NCI-H226 (cell line): ENCODE measurements around the gene AFF2.

Experiments
- DNase-seq: peaks from one replicate; pipeline ENCODE4 v3.0.0-alpha.2; 2015

The AFF2 gene

DNA sequence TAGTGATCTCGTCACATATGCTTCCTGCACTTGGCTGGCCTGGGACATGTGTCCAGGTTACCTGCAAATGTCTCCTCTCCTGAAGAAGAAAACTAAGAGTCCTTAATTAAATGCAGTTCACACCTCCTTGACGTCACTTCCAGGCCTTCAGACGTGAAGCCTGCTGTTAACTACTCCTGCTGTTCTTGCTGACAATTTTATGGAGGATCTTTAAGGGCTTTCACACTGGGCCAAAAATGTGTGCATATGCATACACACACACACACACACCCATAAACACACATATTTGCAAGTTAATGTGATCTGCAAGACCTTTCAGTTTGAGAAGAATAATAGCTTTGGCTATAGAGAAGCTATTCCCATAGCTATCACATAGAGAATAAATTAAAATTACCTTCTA, 267.9 kb downstream of the AFF2 start:
- no peak for DNase-seq

DNA sequence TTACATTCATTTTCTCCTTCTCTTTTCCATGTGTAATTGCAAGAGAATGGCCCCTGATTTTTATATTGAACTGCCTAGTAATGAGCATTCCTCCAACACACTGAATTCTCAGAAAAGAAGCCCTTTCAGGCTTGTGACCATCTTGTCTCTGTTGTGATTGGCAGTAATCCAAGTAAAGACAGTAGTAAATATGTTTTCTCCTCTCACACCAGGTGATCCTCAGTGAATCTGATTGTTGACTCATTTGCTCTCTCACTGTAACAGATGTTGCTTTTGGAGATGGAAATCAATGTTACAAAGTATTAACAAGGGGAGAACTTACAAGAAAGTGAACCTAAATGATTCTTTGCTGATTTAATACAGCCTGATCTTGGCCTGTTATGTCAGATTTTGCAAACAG, 271.0 kb downstream of the AFF2 start:
- DNase-seq: no peak

DNA sequence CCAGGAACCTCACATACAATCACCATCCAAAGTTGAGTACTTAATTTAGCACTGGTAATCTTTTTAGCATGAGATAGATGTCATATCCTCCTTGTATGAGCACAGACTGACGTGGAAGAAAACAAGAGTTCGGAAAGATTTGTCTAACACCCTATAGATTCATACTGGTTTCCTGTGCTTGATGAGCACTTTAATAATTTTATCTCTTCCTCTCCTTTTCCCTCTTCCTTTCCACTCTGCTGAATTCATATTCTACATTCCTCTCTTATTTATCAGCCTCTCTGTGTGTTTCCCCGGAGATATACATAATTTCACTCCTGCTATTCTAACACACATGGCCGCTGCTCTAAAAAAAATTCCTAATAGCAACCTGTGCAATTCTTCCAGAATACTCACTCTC, 273.9 kb downstream of the AFF2 start:
- peak; percentile 60 for DNase-seq

DNA sequence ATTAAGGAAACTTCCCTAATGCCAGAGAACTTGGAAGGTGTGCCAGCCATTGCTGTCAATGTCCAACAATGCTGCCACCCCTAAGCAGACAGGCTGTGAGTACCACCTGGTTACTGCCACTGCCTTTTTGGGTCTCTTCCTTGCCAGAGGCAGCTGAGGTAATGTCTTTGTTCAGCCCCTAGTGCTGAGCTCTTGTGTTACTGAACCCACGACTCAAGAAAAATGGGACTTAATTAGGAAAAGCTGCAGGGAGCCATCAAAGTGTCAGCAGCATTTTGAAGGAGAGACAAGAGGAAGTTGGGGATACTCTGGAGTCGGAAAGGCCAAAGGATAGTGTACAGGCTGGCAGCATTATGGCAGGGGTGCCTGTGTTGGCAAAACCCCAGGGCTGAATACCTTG, 283.7 kb downstream of the AFF2 start:
- no peak for DNase-seq

DNA sequence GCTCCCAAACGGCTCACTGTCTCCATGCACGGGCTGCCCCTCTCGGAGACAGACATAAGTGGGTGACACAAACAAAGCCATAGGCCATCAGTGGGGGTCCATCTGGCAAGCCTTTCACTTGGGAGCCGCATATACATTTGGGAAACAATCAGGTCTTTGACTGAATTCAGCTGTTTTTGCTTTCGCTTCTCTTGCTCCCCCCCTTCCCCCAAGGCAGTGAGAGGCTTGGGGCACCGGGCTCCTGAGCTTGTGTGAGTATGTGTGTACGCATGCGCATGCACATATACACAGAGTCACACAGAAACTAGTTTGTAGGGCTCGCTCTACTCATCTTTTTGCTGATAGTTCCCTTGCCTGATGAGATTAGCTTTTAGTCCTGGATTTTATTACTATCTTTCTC, 284.4 kb downstream of the AFF2 start:
- DNase-seq: no peak

DNA sequence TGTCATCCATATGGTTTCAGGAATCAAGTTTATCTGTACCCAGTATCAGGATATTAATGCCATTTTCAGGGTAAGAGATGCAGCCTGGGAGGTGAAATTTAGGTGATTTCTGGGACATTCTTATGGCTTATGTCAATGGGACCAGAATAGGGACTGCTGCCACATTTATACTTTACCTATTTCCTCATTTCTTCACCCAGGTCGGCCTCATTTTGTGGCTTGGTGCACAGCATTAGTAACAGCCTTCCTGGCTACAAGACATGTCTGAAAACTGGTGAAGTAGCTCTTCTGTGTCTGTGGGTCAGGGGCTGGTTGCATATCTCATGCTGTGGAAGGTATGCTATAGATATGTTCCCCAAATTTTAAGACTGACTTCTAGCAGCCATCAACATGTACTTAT, 284.8 kb downstream of the AFF2 start:
- DNase-seq: no peak

DNA sequence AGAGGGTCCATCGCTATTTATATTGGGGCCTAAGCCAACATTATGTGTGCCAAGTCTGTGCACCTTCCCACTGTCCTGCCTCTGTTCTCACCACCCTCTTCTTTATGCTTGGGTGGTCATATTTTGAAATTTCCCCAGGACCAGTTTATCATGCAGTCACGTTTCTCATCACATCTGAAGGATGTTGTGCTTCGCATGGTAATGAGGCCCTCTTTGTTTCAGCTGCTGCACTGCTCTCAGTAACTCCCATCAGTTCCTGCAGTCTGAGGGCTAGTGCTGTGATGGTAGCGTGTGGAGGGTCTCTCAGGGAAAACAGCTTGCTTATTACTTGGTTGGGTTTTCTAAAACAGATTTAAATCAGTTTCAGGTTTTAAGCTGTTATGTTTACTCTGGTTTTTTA, 288.0 kb downstream of the AFF2 start:
- DNase-seq: no peak

DNA sequence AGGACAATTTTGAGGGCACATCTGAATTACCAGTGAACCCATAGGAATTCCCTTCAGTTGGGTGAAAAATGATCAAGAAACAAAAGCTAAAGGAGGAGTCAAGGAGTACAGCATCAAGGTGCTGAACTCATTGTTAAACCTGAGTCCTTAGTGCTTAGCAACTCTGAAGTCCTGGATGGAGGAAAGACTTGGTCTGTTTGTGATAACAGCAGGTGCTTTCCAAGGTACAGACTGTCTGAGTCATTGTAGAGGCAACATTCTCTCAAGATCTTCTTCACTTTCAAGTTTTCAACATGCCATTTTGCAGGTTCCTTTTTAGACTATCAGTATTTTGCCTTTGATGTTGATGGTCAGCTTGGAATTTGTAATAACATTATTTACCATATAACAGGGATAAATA, 293.9 kb downstream of the AFF2 start:
- DNase-seq: no peak

DNA sequence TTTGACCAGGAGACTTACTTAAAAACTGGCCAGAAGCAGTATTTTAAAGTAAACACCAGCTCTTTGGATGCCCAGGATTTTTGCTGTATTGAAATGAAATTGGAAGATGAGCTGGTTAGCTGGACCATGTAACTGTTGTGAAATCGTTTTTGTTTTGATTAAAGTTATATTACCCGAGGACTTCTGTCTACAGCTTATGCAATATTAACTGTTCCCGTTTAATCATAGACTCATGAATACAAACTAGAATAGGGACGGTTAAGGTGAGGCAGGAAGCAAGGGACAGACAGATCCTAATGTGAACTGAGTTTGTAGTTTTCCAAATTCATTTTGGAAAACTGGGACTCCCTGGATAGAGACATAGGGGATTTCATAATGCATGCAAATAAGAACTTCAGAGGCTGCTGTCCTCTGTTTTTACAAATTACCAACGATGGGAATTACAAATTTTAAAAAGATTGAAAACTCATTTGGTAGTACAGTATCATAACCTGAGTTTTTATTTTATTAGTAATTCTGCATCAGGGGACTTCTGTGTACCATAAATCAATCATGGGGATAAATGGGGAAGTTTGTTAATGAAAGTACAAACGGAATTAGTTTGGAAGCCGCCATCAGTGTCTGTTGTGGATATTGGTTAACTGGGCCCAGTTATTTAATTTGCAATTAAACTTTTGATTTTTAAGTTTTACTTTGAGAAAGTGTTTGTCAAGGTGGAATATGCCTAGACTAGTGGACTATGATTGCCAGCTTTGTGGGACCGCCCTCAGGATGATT, 304.4 kb downstream of the AFF2 start:
- DNase-seq: no peak

DNA sequence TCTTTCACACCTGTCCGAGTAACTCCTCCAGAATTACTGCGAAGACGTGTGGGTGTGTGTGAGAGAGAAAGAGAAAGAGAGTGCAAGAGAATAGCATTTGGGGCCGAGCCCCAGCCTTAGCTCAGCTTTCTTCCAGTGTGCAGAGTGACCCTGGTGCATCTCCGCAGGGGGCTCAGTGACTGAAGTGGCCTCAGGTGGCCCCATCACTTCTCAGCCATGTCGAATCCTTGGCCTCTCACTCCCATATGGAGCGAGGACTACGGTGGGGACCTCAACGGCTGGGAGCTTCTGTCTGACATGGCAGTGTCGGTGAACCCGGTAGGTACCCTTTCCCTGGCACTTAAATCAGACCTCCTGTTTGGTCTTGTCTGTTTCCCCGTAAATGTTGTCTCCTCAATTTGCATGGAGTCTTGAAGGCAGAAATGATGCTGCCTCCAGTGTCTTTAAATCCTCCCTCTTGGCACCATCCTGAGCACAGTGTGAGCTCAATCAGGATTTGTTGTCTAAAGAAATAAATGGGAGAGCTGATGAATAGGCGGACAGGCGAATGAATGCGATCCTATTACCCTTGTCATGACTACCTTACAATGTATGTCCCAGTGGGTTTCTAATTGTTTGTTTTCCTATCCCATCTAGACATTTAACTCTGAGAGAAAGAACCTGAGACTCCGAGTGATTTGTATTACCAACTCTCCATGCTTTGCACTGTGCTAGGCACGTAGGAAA, 305.9 kb downstream of the AFF2 start:
- no peak for DNase-seq

DNA sequence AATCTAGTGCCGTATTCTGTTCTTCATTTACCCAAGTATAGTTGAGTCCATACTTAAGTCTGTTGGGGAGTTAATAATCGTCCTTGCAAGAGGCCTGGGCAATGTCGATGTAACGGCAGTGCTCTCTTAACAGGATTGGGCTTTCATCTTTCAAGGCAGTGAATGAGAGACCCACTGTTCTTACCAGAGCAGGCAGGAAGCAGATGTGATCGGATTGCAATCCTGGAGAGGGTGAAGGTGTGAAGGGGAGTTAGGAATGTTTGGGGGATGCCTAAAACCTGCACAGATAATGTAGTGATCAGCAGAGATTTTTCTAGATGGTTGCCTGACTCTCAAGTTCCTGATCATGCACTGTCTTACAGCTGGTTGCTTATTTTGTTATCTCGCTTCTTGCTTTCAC, 308.4 kb downstream of the AFF2 start:
- no peak for DNase-seq

DNA sequence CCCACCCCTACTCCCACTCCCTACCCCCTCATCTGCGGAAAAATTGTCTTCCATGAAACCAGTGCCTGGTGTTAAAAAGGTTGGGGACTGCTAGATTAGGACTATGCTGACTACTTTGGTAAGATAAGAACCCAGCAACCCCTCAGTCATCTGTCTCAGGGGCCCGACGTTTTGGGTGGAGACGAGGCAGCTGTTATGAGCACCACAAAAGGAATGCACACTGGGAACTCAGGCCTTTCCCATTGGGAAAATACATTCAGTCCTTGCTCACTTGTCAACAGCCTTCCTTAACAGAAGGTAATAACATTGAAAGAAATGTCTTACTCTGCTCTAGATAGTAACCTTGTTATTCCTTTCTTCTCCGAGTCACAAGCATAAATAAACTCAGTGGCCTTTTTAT, 310.8 kb downstream of the AFF2 start:
- DNase-seq: peak; percentile 63

DNA sequence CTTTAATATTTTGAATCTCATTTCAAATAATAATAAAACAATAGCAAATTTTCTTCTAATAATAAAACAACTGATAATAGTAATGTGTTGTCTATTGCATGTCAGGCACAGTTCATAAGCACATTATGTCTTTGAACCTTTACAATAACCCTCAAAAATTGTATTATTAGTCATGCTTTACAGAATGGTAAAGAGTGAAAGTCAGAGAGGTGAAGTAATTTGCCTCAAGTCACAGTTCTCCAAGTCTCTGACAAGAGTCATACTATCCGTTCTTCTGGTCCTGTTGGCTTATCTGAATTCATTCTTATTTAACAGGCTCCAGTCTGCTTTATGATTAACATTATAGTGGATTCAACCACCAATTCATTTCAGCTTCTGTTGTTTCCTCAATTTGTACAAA, 313.0 kb downstream of the AFF2 start:
- DNase-seq: no peak

DNA sequence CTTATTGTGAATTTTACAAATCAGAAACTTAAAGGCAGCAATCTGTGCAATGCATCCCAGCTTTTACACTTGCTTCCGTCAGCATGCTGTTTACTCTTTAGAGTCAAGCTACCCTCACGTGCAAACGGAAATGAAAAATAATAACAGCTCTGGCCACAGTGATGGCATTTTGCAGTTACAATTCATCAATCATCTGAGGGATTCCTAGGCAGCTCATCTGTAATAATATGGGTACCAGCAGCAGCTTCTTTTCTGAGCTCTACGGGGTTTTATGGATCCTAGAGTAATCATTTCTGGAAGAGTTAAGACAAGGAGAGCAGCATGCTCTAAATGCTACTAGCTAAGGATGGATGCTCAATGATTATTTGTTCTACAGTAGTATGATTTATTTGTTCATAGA, 313.6 kb downstream of the AFF2 start:
- no peak for DNase-seq

DNA sequence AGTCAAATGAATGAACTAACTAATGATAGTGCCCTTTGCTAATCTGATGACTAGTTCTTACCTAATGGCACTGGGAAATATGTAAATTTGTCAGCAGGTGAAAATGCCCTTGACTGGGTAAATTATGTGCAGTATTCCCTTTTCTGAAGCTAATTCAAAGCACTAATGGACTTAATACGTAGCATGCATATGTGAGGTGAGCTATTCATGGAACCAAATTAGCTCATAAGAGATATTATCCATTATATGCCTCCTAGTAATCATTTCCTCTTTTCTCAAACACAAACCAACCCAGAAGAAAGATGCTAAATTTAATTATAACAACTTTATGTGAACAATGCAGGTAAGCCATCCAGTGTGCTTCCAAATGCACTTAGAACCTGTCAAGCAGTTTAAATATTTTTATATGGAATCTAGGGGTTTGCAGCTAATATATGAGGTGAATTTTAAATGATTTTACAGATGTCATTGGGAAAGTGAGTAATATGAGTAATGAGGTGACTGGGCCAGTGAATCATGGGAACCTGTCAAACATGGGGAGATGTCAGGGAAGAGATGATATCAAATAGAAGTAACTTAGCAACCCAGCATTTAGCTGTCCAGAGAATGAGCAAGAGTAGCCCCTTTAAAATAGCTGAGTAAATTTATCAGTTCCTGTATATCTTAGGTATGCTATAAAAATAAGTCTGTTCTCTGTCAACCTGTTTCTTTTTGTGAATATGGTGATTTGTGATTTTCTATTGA, 315.0 kb downstream of the AFF2 start:
- peak; percentile 48 for DNase-seq

DNA sequence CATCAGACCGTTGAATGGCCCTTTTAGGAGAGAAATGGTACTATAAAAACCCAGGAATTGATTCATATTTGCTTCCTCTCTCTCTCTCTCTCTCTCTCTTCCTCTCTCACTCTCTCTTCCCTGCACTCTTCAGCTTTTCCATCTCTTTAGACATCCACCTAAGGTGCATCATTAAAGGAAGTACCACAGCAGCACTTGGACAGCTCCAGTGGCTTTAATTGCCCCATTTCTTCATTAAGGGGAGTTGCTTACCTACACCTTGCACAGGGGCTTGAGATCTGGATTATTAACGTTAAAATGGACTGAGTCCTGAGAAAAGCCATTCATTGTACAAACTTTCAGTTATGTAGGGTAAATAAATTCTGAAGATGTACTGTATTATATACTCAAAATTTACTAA, 323.6 kb downstream of the AFF2 start:
- DNase-seq: no peak

DNA sequence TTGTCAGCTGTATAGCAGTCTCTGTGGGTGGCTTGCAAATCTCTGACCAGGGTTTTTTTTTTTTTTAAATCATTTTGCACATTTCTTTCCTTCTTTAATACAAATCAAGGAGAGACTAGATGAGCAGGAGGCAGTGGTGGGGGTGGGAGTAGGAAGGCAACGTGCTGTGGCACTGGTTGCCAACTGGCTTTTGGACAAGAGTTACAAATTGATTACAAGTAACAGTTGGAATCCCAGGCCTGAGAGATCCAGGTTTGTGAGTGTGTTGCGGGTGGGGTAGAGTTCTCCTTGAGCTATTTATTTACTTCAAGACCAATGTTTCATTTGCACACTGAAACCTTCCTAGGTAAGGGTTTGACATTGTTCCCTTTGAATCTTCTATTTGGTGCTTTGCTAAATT, 325.3 kb downstream of the AFF2 start:
- DNase-seq: no peak

DNA sequence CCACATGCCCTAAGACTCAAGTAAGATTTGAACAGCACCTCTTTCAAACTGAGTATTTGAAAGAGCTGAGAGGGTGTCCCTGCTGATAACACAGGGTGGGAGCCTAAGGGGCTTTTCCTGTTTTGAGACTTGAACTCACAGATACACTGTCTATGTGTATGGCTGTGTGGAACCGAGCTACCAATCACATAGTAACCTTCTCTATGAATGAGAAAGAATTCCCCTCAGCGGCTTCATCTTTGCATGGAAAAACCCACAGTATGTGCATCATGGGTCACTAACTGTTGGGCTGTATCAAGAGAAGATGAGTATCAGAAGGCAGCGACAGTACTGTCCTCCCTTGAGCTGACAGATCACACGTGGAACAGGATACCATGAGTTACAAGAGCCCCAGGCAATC, 336.3 kb downstream of the AFF2 start:
- no peak for DNase-seq

DNA sequence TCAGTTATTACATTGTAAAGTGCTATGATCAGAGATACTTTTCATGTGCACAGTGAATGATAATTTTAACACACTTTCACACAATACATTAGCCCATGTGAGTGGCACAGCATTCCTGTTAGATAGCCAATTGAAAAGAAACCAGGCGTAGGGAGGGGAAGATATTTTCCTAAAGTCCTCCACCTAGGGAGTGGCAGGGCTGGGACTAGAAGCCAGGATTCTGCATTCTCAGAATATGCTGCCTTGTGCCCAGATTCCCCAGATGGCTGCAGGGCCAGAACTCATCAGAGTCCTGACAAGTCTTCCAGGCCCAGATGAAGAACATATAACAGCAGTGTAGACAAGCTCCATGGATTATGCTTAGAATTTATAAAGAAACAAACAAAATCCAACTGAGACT, 350.2 kb downstream of the AFF2 start:
- no peak for DNase-seq

DNA sequence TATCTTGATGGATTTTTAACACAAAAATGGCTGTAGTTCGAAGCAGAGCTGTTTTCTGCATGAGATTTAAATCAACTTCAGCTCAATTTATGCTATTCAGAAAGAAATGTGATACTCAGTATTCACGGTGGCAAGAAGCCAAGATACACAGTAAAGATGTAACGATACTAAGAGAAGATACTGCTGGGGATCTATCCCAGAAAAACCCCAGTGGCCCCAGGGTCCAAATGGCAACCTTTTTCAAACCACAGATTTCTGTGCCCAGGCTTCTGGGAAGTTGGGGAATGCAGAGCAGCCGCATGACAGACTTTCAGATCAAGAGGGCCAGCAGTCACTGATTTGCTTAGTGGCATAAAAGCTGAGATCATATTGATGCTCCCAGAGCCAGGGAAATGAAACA, 353.9 kb downstream of the AFF2 start:
- no peak for DNase-seq

DNA sequence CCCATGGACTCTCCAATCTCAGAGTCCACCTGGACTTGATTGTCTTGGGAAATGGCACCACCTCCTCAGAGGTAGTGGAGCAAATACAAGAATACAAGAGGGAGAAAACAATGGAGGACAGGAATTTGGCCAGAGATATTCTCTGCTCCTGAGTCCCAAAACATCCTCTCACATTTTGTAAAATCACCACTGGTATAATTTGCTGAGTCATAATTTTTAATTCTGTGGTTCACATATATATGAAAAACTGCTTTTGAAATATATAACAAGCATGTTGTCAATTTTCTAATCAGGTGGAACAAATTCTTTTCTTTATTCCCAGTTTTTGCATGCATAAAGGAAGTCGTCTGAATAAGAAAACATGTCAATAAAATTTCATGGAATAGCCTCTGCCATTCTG, 356.1 kb downstream of the AFF2 start:
- no peak for DNase-seq

DNA sequence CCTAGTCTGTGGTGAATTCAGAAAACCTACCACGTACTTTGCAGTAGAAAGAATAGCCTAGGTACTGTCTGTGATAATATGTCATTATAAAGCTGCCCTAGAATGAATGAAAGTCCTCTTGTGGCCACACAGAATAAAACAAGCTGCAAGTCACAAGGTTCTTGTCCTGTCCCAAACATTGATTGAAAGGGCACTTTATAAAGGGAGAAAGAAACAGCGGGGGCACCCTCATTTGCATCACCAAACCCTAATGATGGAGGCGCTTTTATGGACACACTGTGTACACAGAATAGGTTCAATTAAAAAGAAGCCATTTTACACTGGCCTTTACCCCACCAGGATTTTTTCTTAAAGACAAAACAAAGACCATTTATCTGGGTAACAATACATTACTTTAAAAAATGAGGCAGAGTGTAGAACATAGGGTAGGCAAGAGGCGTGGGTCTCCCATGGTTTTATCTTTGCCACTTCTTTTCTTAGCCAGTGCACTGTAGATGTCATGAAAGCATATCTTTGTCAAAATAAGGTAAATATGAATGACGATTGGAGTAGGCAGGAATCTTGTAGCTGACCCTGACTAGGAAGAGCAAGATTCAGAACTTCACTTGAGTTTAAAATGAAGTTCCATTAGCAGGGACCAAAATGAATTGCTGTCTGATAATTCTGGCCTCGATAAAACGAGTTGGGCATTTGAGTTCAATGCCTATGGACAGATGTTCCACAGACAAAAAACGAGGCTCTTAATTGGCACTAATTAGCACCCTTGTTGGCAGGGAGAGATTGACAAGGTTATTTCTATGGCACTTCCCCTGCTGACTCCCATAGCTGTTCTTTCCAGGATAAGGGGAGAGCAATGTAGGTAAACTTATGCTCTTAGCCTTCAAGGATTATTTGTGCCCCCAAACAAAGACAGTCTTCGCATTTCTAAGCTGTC, 365.1 kb downstream of the AFF2 start:
- DNase-seq: no peak

DNA sequence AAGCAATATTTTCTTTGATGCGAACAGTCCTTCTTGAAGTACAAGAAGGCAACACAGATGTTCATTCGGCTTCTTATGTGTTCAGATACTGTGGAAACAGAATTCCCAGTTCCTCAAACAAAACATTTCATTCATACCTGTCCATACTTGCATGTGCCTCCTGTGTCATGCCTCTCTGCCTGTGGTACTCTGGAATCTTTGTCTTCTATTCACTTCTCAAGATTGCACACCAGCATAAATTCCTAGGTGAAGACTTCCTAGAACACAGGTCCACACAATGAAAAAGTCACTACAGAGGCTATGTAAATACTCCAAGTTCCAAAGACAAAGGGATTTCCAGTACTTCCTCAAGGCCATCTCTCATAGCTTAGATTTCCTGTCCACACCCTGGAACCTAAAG, 367.2 kb downstream of the AFF2 start:
- DNase-seq: no peak
